Measurements from ENCODE around the gene DFFB.

GRCh38 chr1:3819771-3820200, 37.5 kb upstream of the DFFB start:
- no peak for TF ChIP-seq RFX5 (IDR thresholded peaks at IDR 0.05; ENCODE audit: low read depth, low read length)
- no peak for TF ChIP-seq CTCF (conservative IDR thresholded peaks at IDR 0.05; ENCODE audit: low read depth, low read length)
- TF ChIP-seq SMC3 (IDR thresholded peaks at IDR 0.05; ENCODE audit: low read depth, low read length) = no peak
